DOHH2 (cell line): ENCODE measurements around the gene SPNS2.

Experiments
- H3F3A ChIP-seq: fragments of 200-600 bp; sonication (generic), shearing (Covaris generic); 2 replicates; pipeline ENCODE4 v1.6.0; 2016; ENCODE audit warnings: antibody characterized with exemption, mild to moderate bottlenecking; ENCODE audit not compliant: control insufficient read depth, insufficient read depth
- H3K27ac ChIP-seq: fragments of 200-600 bp; sonication (generic); 2 replicates; pipeline ENCODE4 v1.5.1; 2014; ENCODE audit warnings: low read depth, mild to moderate bottlenecking, low read length, moderate library complexity
- H3K27me3 ChIP-seq: fragments of 200-600 bp; sonication (generic); 2 replicates; pipeline ENCODE4 v1.6.1; 2014; ENCODE audit warnings: mild to moderate bottlenecking, low read length, mixed read lengths; ENCODE audit not compliant: control insufficient read depth
- H3K36me3 ChIP-seq: fragments of 200-600 bp; sonication (generic); 2 replicates; pipeline ENCODE4 v1.6.1; 2014; ENCODE audit warnings: mild to moderate bottlenecking, low read length, moderate library complexity, mixed read lengths; ENCODE audit not compliant: control insufficient read depth
- H3K4me1 ChIP-seq: fragments of 200-600 bp; sonication (generic); 2 replicates; pipeline ENCODE4 v1.6.1; 2014; ENCODE audit warnings: mild to moderate bottlenecking, low read length, mixed read lengths; ENCODE audit not compliant: control insufficient read depth
- H3K4me2 ChIP-seq: fragments of 200-600 bp; sonication (generic); 2 replicates; pipeline ENCODE4 v1.6.0; 2014; ENCODE audit warnings: mild to moderate bottlenecking, low read length, moderate library complexity
- H3K4me3 ChIP-seq: fragments of 200-600 bp; sonication (generic); 2 replicates; pipeline ENCODE4 v1.5.1; 2014; ENCODE audit warnings: mild to moderate bottlenecking, low read length, mixed read lengths
- H3K79me2 ChIP-seq: fragments of 200-600 bp; sonication (generic); 2 replicates; pipeline ENCODE4 v1.6.1; 2014; ENCODE audit warnings: mild to moderate bottlenecking, low read length, mixed read lengths; ENCODE audit not compliant: control insufficient read depth
- H3K9me2 ChIP-seq: fragments of 200-600 bp; sonication (generic); replicated peaks from 2 replicates; pipeline ENCODE4 v1.6.1; 2014; ENCODE audit warnings: mild to moderate bottlenecking, low read length, mixed read lengths; ENCODE audit not compliant: control insufficient read depth
- H3K9me3 ChIP-seq: fragments of 200-600 bp; sonication (generic); 2 replicates; pipeline ENCODE4 v1.6.1; 2014; ENCODE audit warnings: antibody characterized with exemption, low read length, mixed read lengths; ENCODE audit not compliant: control insufficient read depth, insufficient read depth
- H4K20me1 ChIP-seq: fragments of 200-600 bp; sonication (generic); 2 replicates; pipeline ENCODE4 v1.6.0; 2014; ENCODE audit warnings: low read depth, mild to moderate bottlenecking, antibody characterized with exemption, low read length, moderate library complexity; ENCODE audit not compliant: control insufficient read depth, insufficient read depth
- EZH2phosphoT487 ChIP-seq: fragments of 200-600 bp; sonication (generic); IDR thresholded peaks from 2 replicates; pipeline ENCODE4 v1.6.1; 2017; ENCODE audit warnings: borderline replicate concordance, mild to moderate bottlenecking, antibody characterized with exemption, low read length, moderate library complexity, mixed read lengths
- TF ChIP-seq, protein P1 (sequence below): fragments of 200-600 bp; sonication (generic); IDR thresholded peaks from one replicate; pipeline ENCODE4 v1.5.1; 2014; ENCODE audit warnings: antibody characterized with exemption, mild to moderate bottlenecking, low read depth, low read length; ENCODE audit not compliant: poor library complexity, severe bottlenecking

SPNS2 gene

GRCh38 chr17:4534928-4535666 is 36.4 kb downstream of the SPNS2 start:
- no peaks in the 10 kb centered on the region for H3K79me2 ChIP-seq
- H3K4me3 ChIP-seq: no peak overlapping the region
- no peak overlapping the region for H3K4me2 ChIP-seq
- H3K9me3 ChIP-seq: no peaks in the 10 kb centered on the region
- no peak for TF ChIP-seq EZH2phosphoT487
- TF ChIP-seq, protein P1, sequence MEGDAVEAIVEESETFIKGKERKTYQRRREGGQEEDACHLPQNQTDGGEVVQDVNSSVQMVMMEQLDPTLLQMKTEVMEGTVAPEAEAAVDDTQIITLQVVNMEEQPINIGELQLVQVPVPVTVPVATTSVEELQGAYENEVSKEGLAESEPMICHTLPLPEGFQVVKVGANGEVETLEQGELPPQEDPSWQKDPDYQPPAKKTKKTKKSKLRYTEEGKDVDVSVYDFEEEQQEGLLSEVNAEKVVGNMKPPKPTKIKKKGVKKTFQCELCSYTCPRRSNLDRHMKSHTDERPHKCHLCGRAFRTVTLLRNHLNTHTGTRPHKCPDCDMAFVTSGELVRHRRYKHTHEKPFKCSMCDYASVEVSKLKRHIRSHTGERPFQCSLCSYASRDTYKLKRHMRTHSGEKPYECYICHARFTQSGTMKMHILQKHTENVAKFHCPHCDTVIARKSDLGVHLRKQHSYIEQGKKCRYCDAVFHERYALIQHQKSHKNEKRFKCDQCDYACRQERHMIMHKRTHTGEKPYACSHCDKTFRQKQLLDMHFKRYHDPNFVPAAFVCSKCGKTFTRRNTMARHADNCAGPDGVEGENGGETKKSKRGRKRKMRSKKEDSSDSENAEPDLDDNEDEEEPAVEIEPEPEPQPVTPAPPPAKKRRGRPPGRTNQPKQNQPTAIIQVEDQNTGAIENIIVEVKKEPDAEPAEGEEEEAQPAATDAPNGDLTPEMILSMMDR: no peak
- H3K9me2 ChIP-seq: no peaks in the 10 kb centered on the region
- no peaks in the 10 kb centered on the region for H3K4me1 ChIP-seq
- peaks cover 29% of the 10 kb centered on the region for H3K36me3 ChIP-seq
- H4K20me1 ChIP-seq: no peaks in the 10 kb centered on the region
- peaks cover 9% of the 10 kb centered on the region for H3F3A ChIP-seq
- H3K27me3 ChIP-seq: no peaks in the 10 kb centered on the region
- no peak overlapping the region for H3K27ac ChIP-seq

- no peaks in the 10 kb centered on the region for H3K79me2 ChIP-seq
- H3K4me3 ChIP-seq: no peak overlapping the region
- H4K20me1 ChIP-seq: no peaks in the 10 kb centered on the region
- peaks cover 9% of the 10 kb centered on the region for H3F3A ChIP-seq
- TF ChIP-seq, protein P1: no peak
- no peak for TF ChIP-seq EZH2phosphoT487
- H3K27me3 ChIP-seq: no peaks in the 10 kb centered on the region
- no peak overlapping the region for H3K4me2 ChIP-seq
- H3K9me2 ChIP-seq: no peaks in the 10 kb centered on the region
- no peaks in the 10 kb centered on the region for H3K9me3 ChIP-seq
- no peaks in the 10 kb centered on the region for H3K4me1 ChIP-seq
- peaks cover 35% of the 10 kb centered on the region for H3K36me3 ChIP-seq
- no peak overlapping the region for H3K27ac ChIP-seq
These were observed 37.1 kb downstream of the SPNS2 start for GRCh38 chr17:4535667-4536258.

GRCh38 chr17:4536259-4536741 is 37.6 kb downstream of the SPNS2 start:
- peaks cover 41% of the 10 kb centered on the region for H3K36me3 ChIP-seq
- H3F3A ChIP-seq: peaks cover 9% of the 10 kb centered on the region
- no peaks in the 10 kb centered on the region for H3K4me1 ChIP-seq
- no peaks in the 10 kb centered on the region for H3K27me3 ChIP-seq
- no peaks in the 10 kb centered on the region for H3K9me3 ChIP-seq
- no peaks in the 10 kb centered on the region for H3K79me2 ChIP-seq
- no peak overlapping the region for H3K4me2 ChIP-seq
- H3K27ac ChIP-seq: no peak overlapping the region
- TF ChIP-seq EZH2phosphoT487: no peak
- TF ChIP-seq, protein P1: no peak
- H3K9me2 ChIP-seq: no peaks in the 10 kb centered on the region
- H4K20me1 ChIP-seq: no peaks in the 10 kb centered on the region
- no peak overlapping the region for H3K4me3 ChIP-seq
